Neutrophil (primary cell): ENCODE results near the gene TMEM130.

Source experiments
- H3K27ac ChIP-seq: fragments of 200-600 bp; sonication (generic); 2 replicates; pipeline ENCODE4 v1.5.1; 2016; ENCODE audit warnings: mild to moderate bottlenecking, moderate library complexity
- H3K27me3 ChIP-seq: fragments of 200-600 bp; sonication (generic); 2 replicates; pipeline ENCODE4 v1.6.0; 2016; ENCODE audit warnings: mild to moderate bottlenecking
- H3K36me3 ChIP-seq: fragments of 200-600 bp; sonication (generic); 2 replicates; pipeline ENCODE4 v1.5.1; 2017
- H3K4me1 ChIP-seq, 2 experiments: fragments of 200-600 bp in 1 of 2; sonication (generic) in 1 of 2; 1 replicate in 1 of 2; 2 replicates in 1 of 2; pipeline versions ENCODE4 v1.5.1 to v1.6.1; 2013 to 2016; ENCODE audit warnings: low read depth in 1 of 2, low read length in 1 of 2, mild to moderate bottlenecking in 1 of 2, moderate library complexity in 1 of 2; ENCODE audit not compliant: control insufficient read depth in 1 of 2, insufficient read depth in 1 of 2
- H3K4me3 ChIP-seq, 2 experiments: fragments of 200-600 bp in 1 of 2; sonication (generic) in 1 of 2; 1 replicate in 1 of 2; 2 replicates in 1 of 2; pipeline ENCODE4 v1.5.1; 2013 to 2016; ENCODE audit warnings: low read depth in 1 of 2, low read length in 1 of 2, mild to moderate bottlenecking in 1 of 2, moderate library complexity in 1 of 2
- H3K9me3 ChIP-seq: fragments of 200-600 bp; sonication (generic); 2 replicates; pipeline ENCODE4 v1.5.1; 2016
- CTCF ChIP-seq: fragments of 200-600 bp; sonication (generic); IDR thresholded peaks from 2 replicates; pipeline ENCODE4 v1.5.1; 2016; ENCODE audit warnings: antibody characterized with exemption

Gene TMEM130

GRCh38 chr7:98797150-98797549 lies 72.7 kb downstream of the TMEM130 start:
- Histone ChIP-seq H3K4me3 (no peak overlapping the region), H3K4me1 (no peaks in the 10 kb centered on the region), H3K9me3 (no peaks in the 10 kb centered on the region), H3K36me3 (no peaks in the 10 kb centered on the region), H3K27me3 (no peaks in the 10 kb centered on the region), H3K27ac (no peak overlapping the region)
- no peak for TF ChIP-seq CTCF
